NCI-H446 treated with DMSO at 0.1 percent for 48 hours (cell line): ENCODE data around the gene SNRPD3.
A peak's percentile ranks its signal among the peaks of the same experiment; 100 is the strongest.
"Not testable (repeated sequence)": the region's sequence is repeated elsewhere in the genome, so short reads cannot be mapped to it uniquely, and the experiment has no call there.

ENCODE experiments used
- DNase-seq: peaks from one replicate; lab custom pipeline; 2025; lab: John Stamatoyannopoulos, UW

The SNRPD3 gene

DNA sequence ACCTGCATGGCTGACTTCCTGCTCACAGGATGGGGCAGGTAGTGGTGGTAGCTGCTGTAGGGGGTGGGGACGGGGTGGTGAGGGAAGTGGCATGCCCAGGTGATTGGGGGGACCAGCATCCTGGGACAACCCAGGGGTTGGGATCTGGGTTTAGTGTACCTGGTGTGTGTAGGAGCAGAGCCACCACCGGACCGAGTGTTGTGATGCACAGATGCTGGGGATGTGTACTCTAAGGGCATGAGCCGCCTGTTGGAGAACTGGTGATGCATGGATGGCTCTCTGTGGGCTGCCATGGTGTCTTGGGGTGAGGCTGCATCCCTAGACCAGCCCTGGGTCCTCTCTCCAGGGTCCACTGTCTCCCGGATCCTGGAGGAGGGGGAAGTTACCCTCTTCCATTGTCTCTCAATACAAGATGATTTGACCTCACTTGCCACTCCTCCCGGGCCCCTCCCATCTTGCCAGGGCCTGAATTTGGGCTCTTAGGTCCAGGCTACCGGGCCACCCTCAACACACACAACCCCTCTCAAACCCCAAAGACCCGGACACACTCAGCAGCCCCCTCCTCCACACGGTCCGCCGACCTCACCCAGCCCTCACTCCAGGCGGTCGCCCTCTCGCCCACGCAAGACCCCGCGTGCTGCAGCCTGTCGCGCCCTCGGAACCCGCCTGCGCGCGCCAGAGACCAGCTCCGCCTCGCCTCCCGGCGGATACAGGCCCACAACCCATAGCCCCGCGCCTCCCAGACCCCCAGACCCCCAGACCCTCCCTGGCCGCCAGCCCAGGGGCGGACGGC, 36.5 kb downstream of the SNRPD3 start:
- no peak for DNase-seq

DNA sequence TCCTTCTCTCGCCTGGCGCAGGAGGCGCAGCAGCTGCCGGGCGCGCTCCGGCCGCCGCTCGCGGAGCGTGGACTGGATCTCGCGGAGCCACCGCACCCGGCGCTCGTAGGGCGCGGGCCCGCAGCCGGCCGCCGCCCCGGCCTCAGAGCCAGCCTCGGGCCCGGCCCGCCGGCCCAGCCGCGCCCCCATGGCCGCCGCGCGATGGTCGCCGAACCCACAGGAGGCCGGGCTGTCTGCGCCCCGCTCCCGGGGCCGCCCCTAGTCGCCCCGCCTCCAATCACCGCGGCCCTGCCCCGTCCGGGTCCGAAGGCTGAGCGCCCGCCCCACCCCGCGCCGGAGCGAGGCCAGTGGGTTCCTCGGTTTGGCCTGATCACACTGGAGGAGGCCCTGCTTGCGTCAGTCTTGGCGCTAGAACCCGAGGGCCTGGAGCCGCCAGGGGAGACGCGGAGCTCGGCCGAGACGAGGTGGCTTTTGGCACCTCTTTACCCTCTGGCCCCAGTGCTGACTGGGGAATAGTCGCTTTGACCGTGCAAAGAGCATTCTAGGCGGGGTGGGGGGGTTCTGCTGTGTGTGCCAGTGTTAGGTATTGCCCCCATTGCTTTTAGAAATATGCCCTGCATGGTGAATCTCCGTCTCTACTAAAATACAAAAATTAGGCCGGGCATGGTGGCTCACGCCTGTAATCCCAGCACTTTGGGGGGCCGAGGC, 37.2 kb downstream of the SNRPD3 start, which contains the start of gene LRRC75B:
LRRC75B (minus strand) TSS at position 223 of the 708 bp plus-strand sequence; CDS start at position 189, 34 bp downstream.
- peak; percentile 45 for DNase-seq

DNA sequence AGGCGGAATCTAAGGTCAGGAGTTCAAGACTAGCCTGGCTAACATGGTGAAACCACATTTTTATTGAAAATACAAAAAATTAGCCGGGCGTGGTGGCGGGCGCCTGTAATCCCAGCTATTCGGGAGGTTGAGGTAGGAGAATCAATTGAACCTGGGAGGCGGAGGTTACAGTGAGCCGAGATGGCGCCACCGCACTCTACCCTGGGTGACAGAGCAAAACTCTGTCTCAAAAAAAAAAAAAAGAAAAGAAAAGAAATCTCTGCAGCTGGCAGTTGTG, 37.7 kb downstream of the SNRPD3 start:
- not testable (repeated sequence) for DNase-seq

DNA sequence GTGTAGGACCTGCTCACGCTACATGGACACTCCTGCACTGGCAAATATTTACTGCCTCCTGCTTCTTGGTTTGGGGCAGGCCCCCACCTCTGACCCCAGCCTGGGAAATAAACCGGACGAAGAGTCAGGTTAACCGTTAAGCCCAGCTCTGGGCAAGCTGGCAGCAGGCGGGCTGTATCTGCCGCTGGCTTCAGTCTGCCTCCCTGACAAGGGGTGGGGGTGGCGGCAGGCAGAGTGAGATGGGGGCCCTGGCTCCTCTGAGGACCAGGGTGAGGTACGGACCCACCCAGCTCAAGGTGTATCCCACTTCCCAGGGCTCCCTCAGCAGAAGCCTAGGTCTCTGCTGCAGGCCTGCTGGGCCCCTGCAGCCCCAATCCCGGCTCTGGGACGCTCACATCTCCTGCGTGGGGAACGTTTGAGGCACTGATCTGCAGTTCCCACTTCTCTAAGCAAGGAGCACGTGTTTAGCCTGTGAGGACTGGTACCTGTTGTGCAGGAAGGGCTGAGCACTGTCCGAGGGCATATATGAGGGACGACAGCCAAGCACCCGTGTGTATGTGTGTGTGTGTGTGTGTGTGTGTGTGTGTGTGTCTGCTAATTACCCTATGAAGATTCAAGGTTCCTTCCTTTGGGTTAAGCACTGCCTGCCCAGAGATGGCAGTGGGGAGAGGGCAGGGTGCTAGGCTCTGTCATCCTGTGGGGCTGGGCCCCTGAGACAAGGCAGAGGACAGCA, 38.2 kb downstream of the SNRPD3 start:
- no peak for DNase-seq

DNA sequence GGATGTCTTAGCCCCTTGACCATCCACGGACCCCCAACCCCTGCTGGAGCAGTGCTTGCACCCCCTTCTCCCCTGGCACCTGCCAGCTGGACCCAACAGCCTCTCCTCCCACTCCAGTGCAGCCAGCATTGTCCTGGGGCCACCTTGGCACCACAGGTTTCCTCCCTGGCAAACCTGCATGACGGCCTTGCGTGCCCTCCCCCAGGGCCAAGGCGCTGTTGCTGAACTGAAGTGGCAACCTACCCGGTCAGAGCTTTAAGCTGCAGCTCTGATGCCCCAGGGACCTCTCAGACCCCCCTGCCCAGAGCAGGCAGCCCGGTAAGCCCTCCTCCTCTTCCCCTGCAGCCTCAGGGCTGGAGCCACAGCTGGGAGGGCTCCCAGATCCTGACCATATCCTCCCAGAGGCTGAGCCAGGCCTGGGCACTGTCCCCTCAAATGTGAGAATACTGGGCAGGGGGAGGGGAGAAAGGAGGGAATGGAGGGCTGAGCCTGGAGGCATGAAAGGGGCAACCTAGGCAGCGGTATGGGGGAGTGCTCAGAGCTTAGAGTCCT, 38.8 kb downstream of the SNRPD3 start:
- DNase-seq = no peak

DNA sequence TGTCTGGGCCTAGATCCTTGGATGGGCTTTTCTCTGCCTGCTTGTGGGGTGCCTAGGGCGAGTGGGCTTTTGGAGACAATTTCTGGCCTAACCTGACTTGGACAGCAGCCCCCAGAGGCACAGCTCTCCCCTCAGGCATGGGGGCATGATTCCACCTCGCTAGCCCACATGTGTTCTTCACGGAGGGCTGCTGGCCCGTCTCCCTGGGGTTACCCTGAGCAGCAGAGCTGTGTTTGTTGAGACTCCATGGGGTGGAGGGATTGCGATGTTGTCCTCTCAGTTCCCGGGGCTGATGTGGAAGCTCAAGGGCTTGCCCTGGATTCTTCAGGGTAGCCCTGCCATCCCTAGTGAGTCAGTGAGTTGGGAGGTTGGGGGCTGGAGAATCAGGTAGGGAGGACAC, 39.4 kb downstream of the SNRPD3 start:
- no peak for DNase-seq

DNA sequence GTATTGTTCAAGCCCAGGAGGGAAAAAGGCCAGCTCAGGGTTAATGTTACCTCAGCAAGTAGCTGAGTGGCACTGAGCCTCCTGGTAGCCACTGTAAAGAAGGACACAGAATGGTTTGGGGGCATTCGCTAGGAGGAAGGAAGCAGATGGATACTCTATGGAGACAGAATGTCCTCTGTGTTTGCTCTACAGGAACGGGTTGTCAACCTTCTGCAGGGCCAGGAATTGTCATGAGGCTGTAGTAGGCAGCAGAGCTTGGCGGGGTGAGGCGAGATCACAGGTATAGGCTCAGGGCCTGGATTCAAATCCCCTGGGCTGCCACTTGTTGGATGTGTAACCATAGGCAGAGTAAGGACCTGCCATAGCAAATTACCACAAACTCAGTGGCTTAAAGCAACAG, 40.1 kb downstream of the SNRPD3 start:
- DNase-seq = no peak

DNA sequence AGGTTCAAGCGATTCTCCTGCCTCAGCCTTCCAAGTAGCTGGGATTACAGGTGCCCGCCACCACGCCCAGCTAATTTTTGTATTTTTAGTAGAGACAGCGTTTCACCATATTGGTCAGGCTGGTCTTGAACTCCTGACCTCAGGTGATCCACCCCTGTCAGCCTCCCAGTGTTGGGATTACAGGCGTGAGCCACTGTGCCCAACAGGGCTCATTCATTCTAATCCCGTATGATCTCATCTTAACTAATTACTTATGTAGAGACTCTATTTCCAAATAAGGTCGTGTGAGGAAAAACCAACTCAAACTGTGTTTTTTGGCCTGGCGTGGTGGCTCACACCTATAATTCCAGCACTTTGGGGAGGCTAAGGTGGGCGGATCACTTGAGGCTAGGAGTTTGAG, 41.3 kb downstream of the SNRPD3 start:
- not testable (repeated sequence) for DNase-seq

DNA sequence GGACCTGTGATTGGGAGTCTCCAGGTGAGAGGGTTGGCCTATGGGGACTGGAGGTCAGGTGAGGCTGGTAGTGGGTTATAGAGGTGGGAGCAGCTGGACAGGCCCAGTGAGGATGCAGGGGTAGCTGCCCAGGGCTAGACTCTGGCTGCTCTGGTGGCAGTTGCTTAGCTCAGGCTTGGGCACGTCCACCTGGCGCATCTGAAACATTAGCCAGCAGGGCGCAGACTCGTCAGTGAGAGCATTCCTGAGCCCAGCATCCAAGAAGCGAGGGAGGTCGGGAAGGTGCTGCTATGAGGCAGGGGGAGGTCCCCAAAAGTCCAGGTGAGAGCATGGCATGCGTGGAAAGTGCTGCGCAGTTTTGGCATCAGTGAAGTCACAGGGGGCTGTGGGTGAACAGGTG, 43.7 kb downstream of the SNRPD3 start:
- no peak for DNase-seq

DNA sequence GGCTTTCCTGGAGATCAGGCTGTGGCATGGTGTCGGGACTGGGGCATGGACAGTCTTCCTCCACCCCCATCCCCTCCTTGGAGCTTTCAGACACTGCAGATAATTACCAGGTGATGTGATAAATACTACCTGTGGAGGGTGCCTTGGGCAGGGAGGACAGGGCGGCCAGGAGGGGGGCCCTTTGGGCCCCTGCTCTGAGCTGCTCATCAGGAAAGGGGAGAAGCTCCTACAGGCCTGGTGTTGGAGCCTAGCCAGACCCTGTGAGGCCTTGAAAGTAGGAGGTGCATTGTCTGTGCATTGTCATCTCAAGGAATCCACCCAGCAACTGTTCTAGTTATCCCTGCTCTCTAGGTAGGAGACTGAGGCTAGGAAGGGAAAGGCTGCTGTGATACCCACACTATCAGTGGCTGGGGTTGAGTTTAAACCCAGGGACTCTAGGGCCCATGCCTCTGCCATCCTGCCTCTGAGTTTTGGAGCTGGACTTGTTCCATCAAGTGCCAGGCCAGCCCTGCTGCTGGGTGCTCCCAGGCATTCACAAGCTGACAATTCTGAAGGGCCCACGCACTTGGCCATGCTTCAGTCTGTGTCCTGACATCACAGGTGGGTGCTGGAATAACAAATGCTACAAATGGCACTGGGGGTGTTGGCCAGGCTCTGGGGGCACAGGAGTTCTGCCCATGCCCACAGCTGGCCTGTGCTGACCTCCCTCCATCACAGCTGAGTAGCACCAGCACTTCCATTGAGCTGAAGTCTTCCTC, 44.3 kb downstream of the SNRPD3 start:
- not testable (repeated sequence) for DNase-seq

DNA sequence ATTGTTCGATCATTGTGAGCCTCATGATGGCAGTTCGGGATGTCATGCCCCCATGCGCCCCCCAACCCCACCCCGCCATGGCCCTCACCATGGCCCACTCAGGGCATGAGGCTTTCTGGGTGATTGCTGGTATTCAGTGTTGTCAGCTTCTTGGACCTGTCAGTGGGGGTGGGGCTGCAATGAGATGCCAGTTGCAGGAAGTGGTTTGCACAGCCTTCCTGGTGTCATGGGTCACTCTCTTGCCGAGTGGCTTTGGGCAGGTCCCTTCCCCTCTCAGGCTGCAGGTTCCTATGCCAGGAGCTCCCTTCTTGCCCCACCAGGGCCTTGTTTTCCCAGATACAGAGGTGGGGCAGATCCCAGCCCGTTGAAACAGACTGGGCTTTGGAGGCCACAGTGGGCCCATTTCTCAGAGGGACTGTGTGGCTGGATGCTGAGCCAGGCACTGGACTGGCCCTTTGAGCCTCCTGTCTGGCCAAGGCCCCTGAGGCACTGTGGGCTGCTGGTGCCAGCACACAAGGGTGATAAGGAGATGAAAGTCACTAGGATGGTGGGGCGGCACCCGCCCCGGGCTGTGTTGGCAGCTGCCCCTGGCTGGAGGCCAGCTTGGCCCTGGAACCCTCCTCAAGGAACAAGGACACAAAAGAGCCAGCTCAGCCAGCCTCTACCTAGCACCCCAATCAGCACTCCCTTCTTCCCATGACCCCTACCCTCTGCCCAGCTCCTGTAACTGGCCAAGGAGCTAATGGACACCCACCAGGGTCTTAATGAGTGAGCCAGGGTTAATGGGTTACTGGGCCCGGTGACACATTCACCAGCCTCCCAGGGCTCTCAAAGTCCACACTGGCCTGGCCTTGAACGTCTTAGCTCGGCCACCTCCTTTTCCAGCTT, 45.7 kb downstream of the SNRPD3 start:
- no peak for DNase-seq

DNA sequence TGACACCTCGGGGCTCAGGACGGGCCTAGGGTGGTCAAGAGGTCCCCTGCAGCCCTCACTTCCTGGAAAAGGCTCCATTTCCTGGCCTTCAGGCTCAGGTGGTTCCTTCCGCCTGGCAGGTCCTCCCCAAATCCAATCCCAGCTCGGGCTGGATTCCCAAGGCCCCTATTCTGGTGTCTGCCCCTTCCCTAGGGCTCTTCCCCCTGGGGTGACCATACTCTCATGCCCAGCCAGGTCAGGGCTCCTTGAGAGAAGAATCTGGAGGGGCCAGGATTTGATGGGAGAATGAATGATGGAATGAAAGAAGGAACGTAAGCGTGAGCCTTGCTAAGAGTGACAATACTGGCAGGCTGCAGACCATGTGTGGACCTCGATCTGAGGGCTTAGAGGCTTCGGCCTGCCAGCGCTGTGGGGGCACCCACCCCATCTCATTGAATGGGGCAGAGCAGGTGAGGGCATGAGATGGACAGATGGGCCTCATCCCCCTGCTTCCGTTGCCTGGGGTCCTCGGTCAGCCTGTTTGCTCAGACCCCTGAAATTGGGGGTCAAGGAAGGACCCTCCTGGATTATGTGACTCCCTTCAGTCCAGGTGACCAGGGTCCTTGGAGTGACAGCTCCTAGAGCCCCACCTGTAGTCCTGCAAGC, 46.4 kb downstream of the SNRPD3 start:
- DNase-seq = not testable (repeated sequence)

DNA sequence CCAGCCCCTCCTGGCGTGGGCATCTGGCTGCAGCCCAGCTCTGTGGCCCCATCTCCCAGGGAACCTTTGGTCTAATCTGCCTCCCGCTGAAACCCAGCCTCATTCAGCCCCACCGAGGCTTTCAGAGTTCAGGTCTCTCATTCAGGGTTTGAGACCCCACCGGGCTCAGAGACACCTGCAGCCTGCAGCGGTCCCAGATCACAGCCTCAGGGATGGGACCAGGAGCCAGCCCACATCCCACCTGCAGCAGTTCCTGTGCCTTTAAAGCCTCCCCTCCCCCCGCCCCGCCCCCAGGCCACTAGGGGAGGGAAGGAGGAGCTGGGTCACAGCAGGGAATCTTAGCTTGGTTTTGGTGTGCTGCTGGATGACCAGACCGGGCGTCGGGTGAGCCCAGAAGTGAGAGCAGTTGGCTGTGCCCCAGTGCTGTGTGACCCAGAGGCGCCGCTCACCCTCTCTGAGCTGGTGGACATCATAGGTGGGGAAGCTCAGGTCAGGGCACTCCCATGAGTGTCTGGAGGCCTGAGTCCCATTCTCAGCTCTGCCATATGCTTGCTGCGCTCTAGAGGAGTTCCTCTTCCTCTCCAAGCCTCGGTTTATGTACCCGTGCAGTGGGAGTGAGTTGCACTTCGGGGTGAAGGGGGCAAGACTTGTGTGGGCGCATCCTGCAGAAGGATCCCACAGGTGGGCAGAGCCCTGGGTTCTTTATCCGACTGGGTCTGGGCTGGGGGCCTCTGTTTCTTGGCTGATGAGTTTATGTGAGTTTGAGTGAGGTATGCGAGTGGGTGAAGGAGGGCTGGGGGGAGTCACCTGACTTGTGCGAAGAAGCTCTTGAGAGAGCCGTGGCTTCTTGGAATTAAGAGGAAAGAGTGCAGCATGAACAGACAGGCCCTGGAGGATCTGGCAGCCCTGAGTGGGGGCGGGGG, 47.3 kb downstream of the SNRPD3 start, which contains the start of gene GGT1:
GGT1 (plus strand) TSS at position 347 of the 923 bp plus-strand sequence. CDS start 7,889 bp downstream, outside the sequence.
- DNase-seq = not testable (repeated sequence)

DNA sequence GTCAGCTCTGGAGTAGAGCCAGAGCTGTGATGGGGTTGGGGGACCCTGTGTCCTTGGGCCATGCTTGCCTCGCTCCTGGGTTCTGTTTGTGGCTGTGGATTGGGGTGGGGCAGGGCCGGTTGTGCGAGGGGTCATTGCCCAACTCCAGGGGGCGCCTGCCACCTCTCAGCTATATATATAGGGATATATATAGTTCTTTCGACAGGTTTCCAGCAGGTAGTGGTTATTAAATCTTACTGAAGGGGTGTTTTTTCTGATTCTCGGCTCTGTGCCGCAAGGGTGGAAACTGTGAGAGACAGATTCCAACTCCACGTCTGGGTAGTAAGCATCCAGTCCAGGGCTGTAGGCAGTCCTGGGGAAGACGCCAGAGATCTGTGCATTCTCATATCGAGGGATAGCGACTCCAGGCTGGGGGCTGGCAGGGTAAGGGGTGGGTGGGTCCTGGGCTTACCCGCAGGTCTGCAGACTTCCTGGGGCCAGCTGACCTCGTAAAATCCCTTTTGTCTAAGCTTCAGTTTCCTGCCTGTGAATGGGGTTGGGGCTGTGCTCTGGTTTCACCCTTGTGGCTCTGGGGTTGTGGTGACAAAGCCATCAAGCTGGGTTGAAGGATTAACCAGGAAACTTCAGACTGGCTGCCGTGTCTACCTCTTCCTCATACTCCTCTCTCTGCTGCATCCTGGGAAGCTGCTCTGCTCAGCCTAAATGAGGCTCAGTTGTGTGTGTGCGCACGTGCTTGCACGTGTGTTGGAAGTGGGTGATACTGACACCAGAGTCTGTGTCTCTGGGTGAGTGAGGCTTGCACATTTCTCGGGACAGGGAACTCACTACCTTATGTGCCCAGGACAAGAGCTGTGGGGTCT, 48.2 kb downstream of the SNRPD3 start:
- DNase-seq = not testable (repeated sequence)

DNA sequence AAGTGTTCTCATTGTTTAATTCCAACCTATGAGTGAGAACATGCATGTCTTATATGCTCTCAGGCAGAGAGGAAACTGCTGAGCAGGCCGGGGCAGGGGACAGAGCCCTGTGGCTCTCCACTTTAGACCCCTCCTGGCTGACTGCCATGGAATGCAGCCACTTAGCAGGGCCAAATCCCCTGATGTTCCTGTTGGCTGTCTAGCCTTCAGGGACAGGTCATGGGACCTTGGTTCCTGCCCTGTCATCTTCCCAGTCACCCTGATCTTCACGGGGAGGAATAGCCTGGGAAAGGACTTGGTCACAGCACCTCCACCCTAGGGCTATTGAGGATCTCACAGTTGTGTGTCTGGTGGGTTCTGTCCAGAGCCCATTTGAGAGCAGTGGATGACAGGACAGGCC, 50.5 kb downstream of the SNRPD3 start:
- DNase-seq = not testable (repeated sequence)

DNA sequence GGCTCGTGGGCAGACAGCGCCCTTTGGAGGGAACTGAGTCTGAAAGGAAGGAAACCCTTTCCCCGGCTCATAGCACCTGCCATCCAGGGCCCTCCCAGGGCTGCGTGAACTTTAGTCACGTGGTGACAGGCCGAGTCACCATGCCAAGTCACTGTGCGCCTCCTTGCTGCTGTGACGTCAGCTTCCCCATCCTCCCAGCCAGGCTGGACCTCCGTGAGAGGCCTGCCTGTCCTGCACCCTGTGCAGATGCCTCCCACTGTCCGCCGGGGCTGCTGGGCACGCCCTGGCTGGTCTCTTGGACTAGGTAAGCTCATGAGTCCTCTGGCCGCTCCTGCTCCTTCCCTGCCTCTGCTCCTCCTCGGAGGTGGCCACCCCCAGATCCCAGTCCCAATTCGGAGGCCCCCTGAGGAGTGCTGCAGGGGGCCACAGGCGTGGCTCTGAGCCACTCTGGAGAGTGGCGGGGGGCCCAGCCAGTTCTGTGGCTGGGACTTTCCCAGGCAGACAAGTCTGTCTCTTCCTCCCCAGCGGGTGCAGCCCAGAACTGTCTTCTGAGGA, 51.7 kb downstream of the SNRPD3 start:
- DNase-seq = not testable (repeated sequence)

DNA sequence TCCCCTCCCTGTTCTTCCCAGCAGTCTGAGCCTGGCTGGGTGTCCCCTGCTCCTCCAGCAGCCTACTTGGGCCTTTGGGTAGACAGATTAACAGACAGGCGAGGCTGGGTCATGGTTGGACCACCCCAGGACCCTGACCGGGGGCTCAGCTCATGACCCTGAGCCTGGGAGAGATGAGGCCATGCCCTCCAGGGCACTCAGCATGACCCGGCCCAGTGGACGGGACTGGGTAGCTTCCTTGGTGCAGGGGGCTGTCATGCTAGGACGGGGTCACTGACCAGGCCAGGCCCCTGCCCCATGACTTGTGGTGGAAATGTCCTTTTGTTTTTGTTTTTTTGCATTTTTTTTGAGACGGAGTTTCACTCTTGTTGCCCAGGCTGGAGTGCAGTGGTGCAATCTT, 52.5 kb downstream of the SNRPD3 start:
- not testable (repeated sequence) for DNase-seq

DNA sequence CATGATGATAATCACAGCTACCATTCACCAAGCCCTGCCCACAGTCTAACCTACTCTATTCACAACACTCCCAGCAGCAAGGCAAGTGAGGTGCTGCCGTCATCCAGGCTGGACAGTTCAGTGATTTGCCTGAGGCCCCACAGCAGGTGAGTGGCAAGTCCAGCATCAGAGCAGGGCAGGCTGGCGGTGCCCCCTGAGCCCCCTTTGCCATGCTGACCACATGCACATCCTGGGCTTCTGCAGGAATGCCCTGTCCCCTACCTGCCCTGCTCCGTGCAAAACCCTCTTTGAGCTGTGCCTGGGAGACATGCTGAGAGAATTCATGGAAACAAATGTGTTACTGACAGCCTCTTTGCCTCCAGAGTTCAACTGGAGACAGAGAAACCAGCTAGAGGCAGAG, 54.1 kb downstream of the SNRPD3 start:
- DNase-seq = not testable (repeated sequence)
